Measurements from ENCODE around the gene CD163.

The CD163 gene

DNA sequence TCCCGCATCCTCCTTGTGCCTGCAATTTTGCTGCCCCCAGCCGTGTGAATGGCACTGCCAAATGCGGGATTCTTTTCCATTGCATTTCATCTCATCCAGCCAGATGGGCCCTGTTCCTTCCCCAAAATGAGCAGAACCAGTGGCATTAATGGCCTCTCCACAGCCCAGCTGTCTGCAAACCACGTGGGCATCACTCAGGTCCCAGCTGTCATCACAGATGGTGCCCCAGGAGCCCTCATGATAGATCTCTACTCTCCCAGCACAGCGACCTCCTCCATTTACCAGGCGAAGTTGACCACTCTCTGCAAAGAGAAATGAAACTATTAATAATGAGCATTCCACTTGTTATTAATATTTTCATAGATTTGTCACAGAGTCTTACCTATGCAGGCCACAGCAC, 17.1 kb downstream of the CD163 start:
- Histone ChIP-seq H3K79me2 (ENCODE audit: control insufficient read depth, low read length) (no peaks in the 10 kb centered on the region), H3K9me3 (ENCODE audit: control insufficient read depth, insufficient read depth, low read length) (no peaks in the 10 kb centered on the region), H3F3A (ENCODE audit: control insufficient read depth, insufficient read depth) (no peaks in the 10 kb centered on the region), H4K20me1 (ENCODE audit: control insufficient read depth, insufficient read depth, low read depth, low read length) (no peaks in the 10 kb centered on the region), H3K9me2 (replicated peaks; ENCODE audit: control insufficient read depth, low read length) (no peaks in the 10 kb centered on the region), H3K4me1 (ENCODE audit: control insufficient read depth, low read length) (no peaks in the 10 kb centered on the region), H3K4me3 (ENCODE audit: low read length) (no peak overlapping the region), H3K4me2 (ENCODE audit: low read length) (no peak overlapping the region), H3K27ac (ENCODE audit: low read depth, low read length) (no peak overlapping the region), H3K27me3 (ENCODE audit: control insufficient read depth, low read length) (no peaks in the 10 kb centered on the region), H3K36me3 (ENCODE audit: control insufficient read depth, low read length) (no peaks in the 10 kb centered on the region)
- no peak for TF ChIP-seq EZH2phosphoT487 (IDR thresholded peaks at IDR 0.05; ENCODE audit: borderline replicate concordance, low read length)
- no peak for TF ChIP-seq CTCF (IDR thresholded peaks at IDR 0.05; ENCODE audit: low read depth, low read length, poor library complexity, severe bottlenecking)

DNA sequence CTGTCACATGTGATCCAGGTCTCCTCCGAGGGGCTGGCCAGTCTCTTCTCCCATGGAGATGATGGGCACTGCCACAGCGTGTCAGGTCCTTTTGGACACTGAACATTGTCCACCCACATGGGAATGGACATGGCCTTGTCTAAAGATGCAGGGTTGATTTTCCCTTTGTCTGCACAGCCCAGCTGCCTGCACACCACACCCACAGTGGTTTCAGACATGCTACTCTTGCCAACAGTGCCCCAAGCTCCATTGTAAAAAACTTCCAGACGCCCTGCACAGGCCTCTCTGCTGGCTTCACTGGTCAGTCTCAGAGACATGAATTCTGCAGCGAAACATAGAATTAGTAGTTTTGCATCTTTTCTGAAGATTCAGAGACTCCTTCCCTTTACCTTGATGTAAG, 18.5 kb downstream of the CD163 start:
- TF ChIP-seq EZH2phosphoT487 (IDR thresholded peaks at IDR 0.05; ENCODE audit: borderline replicate concordance, low read length): no peak
- no peak for TF ChIP-seq CTCF (IDR thresholded peaks at IDR 0.05; ENCODE audit: low read depth, low read length, poor library complexity, severe bottlenecking)
- no peaks in the 10 kb centered on the region for H3K36me3 ChIP-seq (ENCODE audit: control insufficient read depth, low read length)
- no peak overlapping the region for H3K4me3 ChIP-seq (ENCODE audit: low read length)

DNA sequence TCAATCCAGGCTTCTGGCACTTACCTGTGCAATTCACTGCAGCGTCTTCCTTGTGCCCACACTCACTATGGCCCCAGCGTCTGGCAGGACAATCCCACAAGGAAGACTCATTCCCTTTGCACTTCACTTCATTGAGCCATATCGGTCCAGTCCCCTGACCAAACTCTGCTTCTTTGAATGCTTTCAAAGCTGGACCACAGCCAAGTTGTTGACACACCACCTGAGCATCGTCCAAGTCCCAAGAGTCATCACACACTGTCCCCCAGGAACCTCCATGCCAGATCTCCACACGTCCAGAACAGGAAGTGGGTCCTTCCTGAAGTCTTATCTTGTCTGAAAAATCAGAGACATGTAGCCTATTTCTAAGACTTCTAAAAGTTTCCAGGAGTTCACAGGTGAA, 20.2 kb downstream of the CD163 start:
- Histone ChIP-seq H3K4me2 (ENCODE audit: low read length) (no peak overlapping the region), H3K79me2 (ENCODE audit: control insufficient read depth, low read length) (no peaks in the 10 kb centered on the region), H3K9me2 (replicated peaks; ENCODE audit: control insufficient read depth, low read length) (no peaks in the 10 kb centered on the region), H3F3A (ENCODE audit: control insufficient read depth, insufficient read depth) (no peaks in the 10 kb centered on the region), H3K27me3 (ENCODE audit: control insufficient read depth, low read length) (no peaks in the 10 kb centered on the region), H4K20me1 (ENCODE audit: control insufficient read depth, insufficient read depth, low read depth, low read length) (no peaks in the 10 kb centered on the region), H3K36me3 (ENCODE audit: control insufficient read depth, low read length) (no peaks in the 10 kb centered on the region), H3K4me3 (ENCODE audit: low read length) (no peak overlapping the region), H3K9me3 (ENCODE audit: control insufficient read depth, insufficient read depth, low read length) (no peaks in the 10 kb centered on the region), H3K27ac (ENCODE audit: low read depth, low read length) (no peak overlapping the region), H3K4me1 (ENCODE audit: control insufficient read depth, low read length) (no peaks in the 10 kb centered on the region)
- TF ChIP-seq EZH2phosphoT487 (IDR thresholded peaks at IDR 0.05; ENCODE audit: borderline replicate concordance, low read length) (no peak), CTCF (IDR thresholded peaks at IDR 0.05; ENCODE audit: low read depth, low read length, poor library complexity, severe bottlenecking) (no peak)

More for the DNA sequence above, 18.5 kb downstream of the CD163 start:
- no peaks in the 10 kb centered on the region for H3F3A ChIP-seq (ENCODE audit: control insufficient read depth, insufficient read depth)
- no peaks in the 10 kb centered on the region for H3K4me1 ChIP-seq (ENCODE audit: control insufficient read depth, low read length)
- no peak overlapping the region for H3K4me2 ChIP-seq (ENCODE audit: low read length)
- H3K9me3 ChIP-seq (ENCODE audit: control insufficient read depth, insufficient read depth, low read length): no peaks in the 10 kb centered on the region
- H3K27me3 ChIP-seq (ENCODE audit: control insufficient read depth, low read length): no peaks in the 10 kb centered on the region
- H3K79me2 ChIP-seq (ENCODE audit: control insufficient read depth, low read length): no peaks in the 10 kb centered on the region
- H3K27ac ChIP-seq (ENCODE audit: low read depth, low read length): no peak overlapping the region
- H4K20me1 ChIP-seq (ENCODE audit: control insufficient read depth, insufficient read depth, low read depth, low read length): no peaks in the 10 kb centered on the region
- no peaks in the 10 kb centered on the region for H3K9me2 ChIP-seq (replicated peaks; ENCODE audit: control insufficient read depth, low read length)

DNA sequence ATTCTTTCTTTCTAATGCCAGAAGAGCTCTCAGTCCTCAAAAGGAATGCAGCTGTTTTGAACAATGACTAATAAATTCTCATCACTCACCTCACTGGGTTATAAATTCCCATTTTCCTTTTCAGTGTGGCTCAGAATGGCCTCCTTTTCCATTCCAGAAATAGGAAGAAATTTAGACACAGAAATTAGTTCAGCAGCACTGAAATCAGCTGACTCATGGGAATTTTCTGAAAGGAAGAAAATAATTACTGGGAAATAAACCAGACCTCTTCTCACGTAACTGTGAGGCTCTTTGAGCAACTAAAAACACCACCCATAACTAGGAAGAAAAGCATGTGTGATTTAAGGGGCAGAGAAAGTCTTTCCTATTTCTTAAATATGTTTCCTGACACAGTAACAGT, 23.8 kb downstream of the CD163 start:
- no peaks in the 10 kb centered on the region for H3K9me3 ChIP-seq (ENCODE audit: control insufficient read depth, insufficient read depth, low read length)
- H3K4me3 ChIP-seq (ENCODE audit: low read length): no peak overlapping the region
- H3K27ac ChIP-seq (ENCODE audit: low read depth, low read length): no peak overlapping the region
- H3K36me3 ChIP-seq (ENCODE audit: control insufficient read depth, low read length): no peaks in the 10 kb centered on the region
- H3F3A ChIP-seq (ENCODE audit: control insufficient read depth, insufficient read depth): no peaks in the 10 kb centered on the region
- H3K4me2 ChIP-seq (ENCODE audit: low read length): no peak overlapping the region
- no peak for TF ChIP-seq EZH2phosphoT487 (IDR thresholded peaks at IDR 0.05; ENCODE audit: borderline replicate concordance, low read length)
- H3K9me2 ChIP-seq (replicated peaks; ENCODE audit: control insufficient read depth, low read length): no peaks in the 10 kb centered on the region
- no peaks in the 10 kb centered on the region for H3K27me3 ChIP-seq (ENCODE audit: control insufficient read depth, low read length)
- no peaks in the 10 kb centered on the region for H4K20me1 ChIP-seq (ENCODE audit: control insufficient read depth, insufficient read depth, low read depth, low read length)
- no peaks in the 10 kb centered on the region for H3K79me2 ChIP-seq (ENCODE audit: control insufficient read depth, low read length)
- no peaks in the 10 kb centered on the region for H3K4me1 ChIP-seq (ENCODE audit: control insufficient read depth, low read length)
